K562 (cell line): Measurements from ENCODE around the gene LONP1.

Experiments
- ARID4B ChIP-seq: sonication (generic); formaldehyde crosslinking; IDR thresholded peaks from 2 replicates; pipeline ENCODE4 v1.8.0; 2022; ENCODE audit warnings: mild to moderate bottlenecking, missing genetic modification reagents
- CC2D1A ChIP-seq: fragments of 450-650 bp; IDR thresholded peaks from 2 replicates; pipeline ENCODE4 v1.6.1; 2017; ENCODE audit warnings: mild to moderate bottlenecking
- CTCF ChIP-seq, 3 experiments: IDR thresholded peaks in 2 of 3; conservative IDR thresholded peaks in 1 of 3; 2 replicates each; pipeline ENCODE4 v1.5.1; 2011 to 2012; ENCODE audit warnings: low read length in 3 of 3, mild to moderate bottlenecking in 3 of 3, control low read depth in 2 of 3, improper control_type of control experiment in 1 of 3, inconsistent platforms in 1 of 3, low read depth in 1 of 3, mixed read lengths in 1 of 3, moderate library complexity in 1 of 3; ENCODE audit not compliant: insufficient read depth in 2 of 3
- FOXP1 ChIP-seq: sonication (generic); formaldehyde crosslinking; IDR thresholded peaks from 2 replicates; pipeline ENCODE4 v1.8.0; 2022; ENCODE audit warnings: mild to moderate bottlenecking, missing genetic modification reagents
- LCOR ChIP-seq: sonication (generic); formaldehyde crosslinking; IDR thresholded peaks from 2 replicates; pipeline ENCODE4 v1.8.0; 2022; ENCODE audit warnings: mild to moderate bottlenecking, missing genetic modification reagents
- POLR2A ChIP-seq: fragments of 450-650 bp; conservative IDR thresholded peaks from 2 replicates; pipeline ENCODE4 v1.6.1; 2016
- RBM22 ChIP-seq: fragments of 200-400 bp; formaldehyde crosslinking; IDR thresholded peaks from 2 replicates; pipeline ENCODE4 v1.6.1; 2018; ENCODE audit warnings: low read length, low read depth; ENCODE audit not compliant: poor library complexity, severe bottlenecking
- RCOR1 ChIP-seq, 2 experiments: IDR thresholded peaks; 2 replicates each; pipeline ENCODE4 v1.6.1; 2012; ENCODE audit warnings: low read depth in 2 of 2, low read length in 2 of 2, borderline replicate concordance in 1 of 2, improper control_type of control experiment in 1 of 2
- SP1 ChIP-seq: sonication (generic); formaldehyde crosslinking; IDR thresholded peaks from 2 replicates; pipeline ENCODE4 v1.8.1; 2022; ENCODE audit warnings: mild to moderate bottlenecking, missing genetic modification reagents
- YY1 ChIP-seq, 3 experiments: IDR thresholded peaks; 2 replicates each; pipeline ENCODE4 v1.6.1; 2011; ENCODE audit warnings: low read length in 2 of 3, mild to moderate bottlenecking in 2 of 3, moderate library complexity in 2 of 3, borderline replicate concordance in 1 of 3, control low read depth in 1 of 3, low read depth in 1 of 3; ENCODE audit not compliant: insufficient read depth in 3 of 3, insufficient replicate concordance in 2 of 3, control insufficient read depth in 1 of 3, insufficient read length in 1 of 3; ENCODE audit errors: extremely low read depth in 1 of 3
- ZNF212 ChIP-seq: fragments of 450-650 bp; formaldehyde crosslinking; IDR thresholded peaks from 2 replicates; pipeline ENCODE4 v1.4.0; 2020; ENCODE audit warnings: mild to moderate bottlenecking

GRCh38 chr19:5691822-5692722 lies 27.9 kb downstream of the LONP1 start:
- TF ChIP-seq ARID4B (peak; percentile 44; the same call in 1 of the 2 replicates), RCOR1 (IDR thresholded peaks at IDR 0.05; ENCODE audit: borderline replicate concordance in 1 of 2, low read depth in 2 of 2, low read length in 2 of 2) (no peak), FOXP1 (peak; percentile 20; the same call in 1 of the 2 replicates), YY1 (IDR thresholded peaks at IDR 0.05; ENCODE audit: borderline replicate concordance in 1 of 3, control insufficient read depth in 1 of 3, extremely low read depth in 1 of 3, insufficient read depth in 3 of 3, insufficient read length in 1 of 3, insufficient replicate concordance in 2 of 3, low read depth in 1 of 3, low read length in 2 of 3) (no peak), ZNF212 (CRISPR knock-in tag) (no peak), RBM22 (peak; percentile 96), POLR2A (peak; percentile 84), SP1 (CRISPR knock-in tag) (no peak), CTCF (IDR thresholded peaks at IDR 0.05 in 2 of 3, conservative IDR thresholded peaks at IDR 0.05 in 1 of 3; ENCODE audit: insufficient read depth in 2 of 3, low read depth in 1 of 3, low read length in 3 of 3) (no peak), CC2D1A (no peak), LCOR (CRISPR knock-in tag) (no peak; the same call in none of the 2 replicates)
